ENCODE data around the gene VGLL1. TPM values are rescaled to one million over a fixed set of nuclear protein-coding genes. Genes with fewer than 3 reads are reported as not detected.

Gene VGLL1
- total and polyA plus RNA-seq, 10 of the 15 experiments (the other 5 are each of a cell fraction or from before 2014, with no cell fraction given), result not detected

GRCh38 chrX:136589966-136590365 lies 58.0 kb downstream of the VGLL1 start (continued):
- no peak for TF ChIP-seq ZBTB40 (IDR thresholded peaks at IDR 0.05; ENCODE audit: borderline replicate concordance)
- TF ChIP-seq RAD51 (IDR thresholded peaks at IDR 0.05), result no peak
- TF ChIP-seq POU2F2 (IDR thresholded peaks at IDR 0.05; ENCODE audit: borderline replicate concordance, low read depth, low read length), result no peak
- no peak for TF ChIP-seq BCLAF1 (IDR thresholded peaks at IDR 0.05)
- no peak for TF ChIP-seq RFX5 (IDR thresholded peaks at IDR 0.05; ENCODE audit: low read depth, low read length)
- no peak for TF ChIP-seq ZNF592 (IDR thresholded peaks at IDR 0.05)

Measured in GM12878 (cell line).